Endothelial cell of umbilical vein (primary cell): ENCODE results near the gene COL26A1.

Experiments
- EZH2 ChIP-seq: IDR thresholded peaks from 2 replicates; pipeline ENCODE4 v1.6.1; 2012; ENCODE audit warnings: borderline replicate concordance, low read depth, mild to moderate bottlenecking, moderate library complexity, low read length, inconsistent platforms; ENCODE audit not compliant: severe bottlenecking
- GATA2 ChIP-seq: IDR thresholded peaks from 2 replicates; pipeline ENCODE4 v1.7.0; 2011; ENCODE audit warnings: low read depth, mild to moderate bottlenecking, moderate library complexity, mixed read lengths, low read length; ENCODE audit not compliant: insufficient read length, insufficient read depth
- JUN ChIP-seq: IDR thresholded peaks from 2 replicates; pipeline ENCODE4 v1.6.1; 2011; ENCODE audit warnings: borderline replicate concordance, low read depth; ENCODE audit not compliant: insufficient read length, insufficient read depth
- POLR2AphosphoS5 ChIP-seq: IDR thresholded peaks from 2 replicates; pipeline ENCODE4 v1.6.1; 2012; ENCODE audit warnings: low read depth, mild to moderate bottlenecking, control low read depth, low read length, moderate library complexity; ENCODE audit not compliant: insufficient read depth
- TF ChIP-seq, protein P1 (sequence below): IDR thresholded peaks from 2 replicates; pipeline ENCODE4 v1.6.1; 2011; ENCODE audit not compliant: insufficient read depth, insufficient read length
- TF ChIP-seq, protein P2 (sequence below), 2 donors: IDR thresholded peaks; 1 replicate in 1 of 2; 2 replicates in 1 of 2; pipeline ENCODE4 v1.5.1; 2011; ENCODE audit warnings: low read length in 2 of 2, mild to moderate bottlenecking in 2 of 2, moderate library complexity in 2 of 2, control low read depth in 1 of 2, inconsistent platforms in 1 of 2, low read depth in 1 of 2; ENCODE audit not compliant: insufficient read depth in 1 of 2; ENCODE audit errors: extremely low read depth in 1 of 2

DNA sequence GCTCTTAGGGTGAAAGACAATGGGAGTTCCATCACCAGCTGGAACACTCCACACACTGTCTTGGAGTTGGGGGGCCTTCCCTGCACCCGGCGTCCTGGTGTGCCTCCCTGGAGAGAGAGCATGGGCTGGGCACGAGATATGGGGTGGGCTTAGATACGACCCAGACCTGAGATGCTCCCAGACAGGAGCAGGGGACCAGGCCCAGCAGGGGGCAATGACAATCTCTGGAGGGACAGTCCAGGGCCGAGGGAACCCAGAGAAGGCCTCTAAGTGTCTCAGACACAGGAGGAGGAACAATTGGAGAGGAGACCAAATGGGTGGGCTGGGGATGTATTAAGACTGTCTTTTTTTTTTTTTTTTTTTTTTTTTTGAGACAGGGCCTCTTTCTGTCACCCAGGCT is 226.4 kb downstream of the COL26A1 start:
- TF ChIP-seq, protein P1, sequence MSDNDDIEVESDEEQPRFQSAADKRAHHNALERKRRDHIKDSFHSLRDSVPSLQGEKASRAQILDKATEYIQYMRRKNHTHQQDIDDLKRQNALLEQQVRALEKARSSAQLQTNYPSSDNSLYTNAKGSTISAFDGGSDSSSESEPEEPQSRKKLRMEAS: no peak
- TF ChIP-seq, protein P2, sequence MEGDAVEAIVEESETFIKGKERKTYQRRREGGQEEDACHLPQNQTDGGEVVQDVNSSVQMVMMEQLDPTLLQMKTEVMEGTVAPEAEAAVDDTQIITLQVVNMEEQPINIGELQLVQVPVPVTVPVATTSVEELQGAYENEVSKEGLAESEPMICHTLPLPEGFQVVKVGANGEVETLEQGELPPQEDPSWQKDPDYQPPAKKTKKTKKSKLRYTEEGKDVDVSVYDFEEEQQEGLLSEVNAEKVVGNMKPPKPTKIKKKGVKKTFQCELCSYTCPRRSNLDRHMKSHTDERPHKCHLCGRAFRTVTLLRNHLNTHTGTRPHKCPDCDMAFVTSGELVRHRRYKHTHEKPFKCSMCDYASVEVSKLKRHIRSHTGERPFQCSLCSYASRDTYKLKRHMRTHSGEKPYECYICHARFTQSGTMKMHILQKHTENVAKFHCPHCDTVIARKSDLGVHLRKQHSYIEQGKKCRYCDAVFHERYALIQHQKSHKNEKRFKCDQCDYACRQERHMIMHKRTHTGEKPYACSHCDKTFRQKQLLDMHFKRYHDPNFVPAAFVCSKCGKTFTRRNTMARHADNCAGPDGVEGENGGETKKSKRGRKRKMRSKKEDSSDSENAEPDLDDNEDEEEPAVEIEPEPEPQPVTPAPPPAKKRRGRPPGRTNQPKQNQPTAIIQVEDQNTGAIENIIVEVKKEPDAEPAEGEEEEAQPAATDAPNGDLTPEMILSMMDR (IDR thresholded peaks at IDR 0.05; ENCODE audit: extremely low read depth in 1 of 2, insufficient read depth in 1 of 2, low read depth in 1 of 2, low read length in 2 of 2): no peak
- no peak for TF ChIP-seq JUN
- TF ChIP-seq EZH2: no peak
- TF ChIP-seq GATA2: no peak
- no peak for TF ChIP-seq POLR2AphosphoS5
